Measurements from ENCODE around the gene DOCK7.
"Not testable (repeated sequence)": the region's sequence is repeated elsewhere in the genome, so short reads cannot be mapped to it uniquely, and the experiment has no call there.

Gene DOCK7

GRCh38 chr1:62597281-62597680 is 90.9 kb downstream of the DOCK7 start, which contains the start of gene ANGPTL3:
Gene ANGPTL3 (plus strand): TSS chr1:62597520. CDS start chr1:62597567, 47 bp downstream.
- no peak for DNase-seq

- DNase-seq: no peak
Measured at GRCh38 chr1:62595647-62596046, 92.5 kb downstream of the DOCK7 start.

GRCh38 chr1:62593825-62594394 is 94.3 kb downstream of the DOCK7 start:
- DNase-seq: no peak

- DNase-seq: no peak
Measured at GRCh38 chr1:62590970-62591368, 97.2 kb downstream of the DOCK7 start.

- DNase-seq: no peak
Measured at GRCh38 chr1:62590255-62590969, 97.8 kb downstream of the DOCK7 start.

GRCh38 chr1:62589321-62589720 is 98.9 kb downstream of the DOCK7 start:
- no peak for DNase-seq

- no peak for DNase-seq
Measured at GRCh38 chr1:62588000-62588399, 100.2 kb downstream of the DOCK7 start.

GRCh38 chr1:62585469-62586155 is 102.6 kb downstream of the DOCK7 start:
- DNase-seq: no peak

- no peak for DNase-seq
Measured at GRCh38 chr1:62573675-62574074, 114.5 kb downstream of the DOCK7 start.

- DNase-seq: no peak
Measured at GRCh38 chr1:62572476-62572875, 115.7 kb downstream of the DOCK7 start.

GRCh38 chr1:62571517-62571916 is 116.7 kb downstream of the DOCK7 start:
- DNase-seq: not testable (repeated sequence)

GRCh38 chr1:62567926-62568325 is 120.3 kb downstream of the DOCK7 start:
- not testable (repeated sequence) for DNase-seq

- not testable (repeated sequence) for DNase-seq
Measured at GRCh38 chr1:62567182-62567581, 121.0 kb downstream of the DOCK7 start.

- no peak for DNase-seq
Measured at GRCh38 chr1:62561306-62561705, 126.9 kb downstream of the DOCK7 start.

GRCh38 chr1:62544570-62544969 is 143.6 kb downstream of the DOCK7 start:
- no peak for DNase-seq

GRCh38 chr1:62541048-62541447 is 147.1 kb downstream of the DOCK7 start:
- no peak for DNase-seq

- DNase-seq: no peak
Measured at GRCh38 chr1:62539028-62539447, 149.1 kb downstream of the DOCK7 start.

- no peak for DNase-seq
Measured at GRCh38 chr1:62536865-62537264, 151.3 kb downstream of the DOCK7 start.

- no peak for DNase-seq
Measured at GRCh38 chr1:62530516-62531154, 157.6 kb downstream of the DOCK7 start.

GRCh38 chr1:62529227-62529626 is 159.0 kb downstream of the DOCK7 start:
- no peak for DNase-seq

GRCh38 chr1:62528015-62528414 is 160.2 kb downstream of the DOCK7 start:
- DNase-seq: no peak

GRCh38 chr1:62527346-62527745 is 160.8 kb downstream of the DOCK7 start:
- not testable (repeated sequence) for DNase-seq

GRCh38 chr1:62523860-62524259 is 164.3 kb downstream of the DOCK7 start:
- no peak for DNase-seq

- no peak for DNase-seq
Measured at GRCh38 chr1:62516600-62516999, 171.6 kb downstream of the DOCK7 start.
